Astrocyte (in vitro differentiated cells and primary cell): ENCODE data around the gene EIF3K.

Source experiments
- CTCF ChIP-seq: IDR thresholded peaks from 2 replicates; pipeline ENCODE4 v1.5.1; 2011; ENCODE audit warnings: low read depth, mild to moderate bottlenecking, inconsistent platforms, low read length, moderate library complexity; ENCODE audit not compliant: insufficient read depth
- EZH2 ChIP-seq: IDR thresholded peaks from 2 replicates; pipeline ENCODE4 v1.6.1; 2012; ENCODE audit warnings: mild to moderate bottlenecking, low read length, inconsistent platforms; ENCODE audit not compliant: insufficient read depth

GRCh38 chr19:38685666-38686529 is 66.9 kb downstream of the EIF3K start:
- TF ChIP-seq CTCF (peak; percentile 52), EZH2 (no peak)
